Effector memory CD4-positive, alpha-beta T cell (primary cell): ENCODE measurements around the gene SPECC1L.

Experiments used
- DNase-seq, 3 donors: peaks; one replicate each; pipeline ENCODE4 v3.0.0-alpha.2; 2020
- H3K27ac ChIP-seq: 2 replicates; pipeline ENCODE4 v1.7.0; 2013; ENCODE audit warnings: mild to moderate bottlenecking, low read length, moderate library complexity; ENCODE audit not compliant: insufficient read depth, poor library complexity, severe bottlenecking
- H3K27me3 ChIP-seq: replicated peaks from 2 replicates; pipeline ENCODE4 v1.7.0; 2013; ENCODE audit warnings: mild to moderate bottlenecking, low read length; ENCODE audit not compliant: insufficient read depth, control insufficient read depth, poor library complexity, severe bottlenecking
- H3K36me3 ChIP-seq: 2 replicates; pipeline ENCODE4 v1.7.0; 2013; ENCODE audit warnings: mild to moderate bottlenecking, low read length, moderate library complexity; ENCODE audit not compliant: control insufficient read depth, insufficient read depth
- H3K4me1 ChIP-seq: 2 replicates; pipeline ENCODE4 v1.7.0; 2013; ENCODE audit warnings: low read length, mild to moderate bottlenecking; ENCODE audit not compliant: control insufficient read depth, insufficient read depth, poor library complexity, severe bottlenecking
- H3K4me3 ChIP-seq: 2 replicates; pipeline ENCODE4 v1.7.0; 2013; ENCODE audit warnings: low read length, low read depth, mild to moderate bottlenecking; ENCODE audit not compliant: insufficient read depth, poor library complexity, severe bottlenecking
- H3K9me3 ChIP-seq: 2 replicates; pipeline ENCODE4 v1.7.0; 2013; ENCODE audit warnings: mild to moderate bottlenecking, low read length, moderate library complexity; ENCODE audit not compliant: control insufficient read depth

SPECC1L gene

GRCh38 chr22:24376002-24376401 is 105.4 kb downstream of the SPECC1L start:
- no peak for DNase-seq
- no peaks in the 10 kb centered on the region for H3K9me3 ChIP-seq
- no peak overlapping the region for H3K27ac ChIP-seq

DNA sequence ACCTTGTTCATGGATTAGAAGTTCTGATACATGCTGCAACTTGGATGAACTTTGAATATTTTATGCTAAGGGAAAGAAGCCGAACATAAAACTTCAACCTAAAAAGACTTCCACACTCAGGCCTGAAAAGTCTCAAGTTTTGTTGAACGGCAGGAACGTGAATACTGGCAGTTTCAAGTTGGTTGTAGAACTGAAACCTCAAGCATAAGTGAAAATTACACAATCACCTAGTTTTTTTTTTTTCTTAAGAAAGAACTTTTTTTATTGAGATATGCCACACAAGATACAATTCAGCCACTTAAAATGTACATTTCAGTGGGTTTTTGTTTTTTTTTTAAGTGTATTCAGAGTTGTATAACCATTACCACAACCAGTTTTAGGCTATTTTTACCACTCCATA is 106.0 kb downstream of the SPECC1L start:
- Histone ChIP-seq H3K27me3 (no peaks in the 10 kb centered on the region), H3K9me3 (no peaks in the 10 kb centered on the region), H3K36me3 (peaks cover 12% of the 10 kb centered on the region), H3K4me3 (no peak overlapping the region), H3K27ac (no peak overlapping the region), H3K4me1 (no peaks in the 10 kb centered on the region)
- DNase-seq: no peak

More at GRCh38 chr22:24376002-24376401, 105.4 kb downstream of the SPECC1L start:
- Histone ChIP-seq H3K36me3 (peaks cover 17% of the 10 kb centered on the region), H3K4me1 (no peaks in the 10 kb centered on the region), H3K27me3 (no peaks in the 10 kb centered on the region), H3K4me3 (no peak overlapping the region)

GRCh38 chr22:24379536-24379935 is 108.9 kb downstream of the SPECC1L start:
- no peak overlapping the region for H3K27ac ChIP-seq
- H3K4me3 ChIP-seq: no peak overlapping the region
- no peak for DNase-seq
- H3K36me3 ChIP-seq: peaks cover 8% of the 10 kb centered on the region
- no peaks in the 10 kb centered on the region for H3K27me3 ChIP-seq
- no peaks in the 10 kb centered on the region for H3K4me1 ChIP-seq
- H3K9me3 ChIP-seq: no peaks in the 10 kb centered on the region

DNA sequence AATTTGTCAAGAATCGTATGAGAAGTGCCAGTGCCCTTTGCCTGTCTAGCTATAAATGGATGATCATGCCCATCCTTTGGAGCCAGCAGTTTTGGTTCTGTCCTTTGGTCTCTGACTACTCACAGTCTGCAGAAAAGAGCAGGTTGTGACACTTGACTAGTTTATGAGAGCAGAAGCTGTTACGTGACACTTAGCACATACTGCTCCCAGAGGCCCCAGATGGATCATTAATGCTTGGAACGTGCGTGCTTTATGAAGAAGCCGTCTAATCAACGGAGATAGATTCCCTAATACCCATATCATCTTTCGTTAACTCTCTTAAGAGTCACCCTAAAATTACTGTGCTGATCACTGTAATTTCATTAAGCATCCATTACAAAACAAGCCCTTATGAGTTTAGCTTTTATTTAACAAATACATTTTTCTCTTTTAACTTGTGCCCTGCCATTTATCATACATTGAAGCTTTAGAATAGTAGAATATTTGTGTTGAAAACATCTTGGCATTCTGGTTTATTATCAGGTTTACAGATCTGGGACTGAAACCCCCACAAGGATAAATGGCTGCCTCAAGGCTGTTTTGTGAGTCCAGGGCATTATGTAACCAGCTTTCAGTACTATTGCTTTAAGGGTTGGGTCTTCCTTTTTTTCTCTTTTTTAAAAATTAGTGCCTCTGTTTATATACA is 109.7 kb downstream of the SPECC1L start:
- no peak overlapping the region for H3K4me3 ChIP-seq
- H3K27me3 ChIP-seq: no peaks in the 10 kb centered on the region
- H3K36me3 ChIP-seq: peaks cover 3% of the 10 kb centered on the region
- H3K9me3 ChIP-seq: no peaks in the 10 kb centered on the region
- no peak for DNase-seq
- no peaks in the 10 kb centered on the region for H3K4me1 ChIP-seq
- H3K27ac ChIP-seq: no peak overlapping the region

DNA sequence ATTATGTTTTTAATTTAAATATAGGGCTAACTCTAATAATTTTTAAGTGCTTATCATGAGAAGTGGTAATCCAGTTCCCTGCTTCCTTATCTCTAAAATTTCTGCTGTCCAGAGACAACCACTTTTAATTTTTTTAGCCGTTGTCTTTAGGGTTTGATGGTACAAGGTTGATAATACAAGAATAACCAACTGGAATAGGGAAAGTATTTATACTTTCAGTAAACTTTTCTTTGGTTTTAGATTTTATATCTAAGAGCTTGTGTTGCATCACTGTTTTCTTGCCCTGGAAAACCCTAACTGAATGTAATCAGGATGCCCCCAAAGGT is 110.2 kb downstream of the SPECC1L start:
- Histone ChIP-seq H3K4me3 (no peak overlapping the region), H3K27ac (no peak overlapping the region), H3K9me3 (no peaks in the 10 kb centered on the region), H3K36me3 (peaks cover 3% of the 10 kb centered on the region), H3K4me1 (no peaks in the 10 kb centered on the region), H3K27me3 (no peaks in the 10 kb centered on the region)
- no peak for DNase-seq

- peaks cover 3% of the 10 kb centered on the region for H3K36me3 ChIP-seq
- no peaks in the 10 kb centered on the region for H3K27me3 ChIP-seq
- H3K4me1 ChIP-seq: no peaks in the 10 kb centered on the region
- no peak overlapping the region for H3K4me3 ChIP-seq
- no peak overlapping the region for H3K27ac ChIP-seq
- no peak for DNase-seq
- H3K9me3 ChIP-seq: no peaks in the 10 kb centered on the region
Observed at GRCh38 chr22:24383061-24383460, 112.4 kb downstream of the SPECC1L start.

- H3K4me3 ChIP-seq: no peak overlapping the region
- H3K27me3 ChIP-seq: no peaks in the 10 kb centered on the region
- no peaks in the 10 kb centered on the region for H3K9me3 ChIP-seq
- H3K4me1 ChIP-seq: no peaks in the 10 kb centered on the region
- H3K27ac ChIP-seq: no peak overlapping the region
- no peak for DNase-seq
- peaks cover 3% of the 10 kb centered on the region for H3K36me3 ChIP-seq
Observed at GRCh38 chr22:24384131-24384530, 113.5 kb downstream of the SPECC1L start.

GRCh38 chr22:24386937-24387471 is 116.4 kb downstream of the SPECC1L start:
- H3K4me1 ChIP-seq: no peaks in the 10 kb centered on the region
- H3K27ac ChIP-seq: no peak overlapping the region
- H3K36me3 ChIP-seq: no peaks in the 10 kb centered on the region
- H3K27me3 ChIP-seq: no peaks in the 10 kb centered on the region
- DNase-seq: no peak
- no peak overlapping the region for H3K4me3 ChIP-seq
- H3K9me3 ChIP-seq: no peaks in the 10 kb centered on the region

DNA sequence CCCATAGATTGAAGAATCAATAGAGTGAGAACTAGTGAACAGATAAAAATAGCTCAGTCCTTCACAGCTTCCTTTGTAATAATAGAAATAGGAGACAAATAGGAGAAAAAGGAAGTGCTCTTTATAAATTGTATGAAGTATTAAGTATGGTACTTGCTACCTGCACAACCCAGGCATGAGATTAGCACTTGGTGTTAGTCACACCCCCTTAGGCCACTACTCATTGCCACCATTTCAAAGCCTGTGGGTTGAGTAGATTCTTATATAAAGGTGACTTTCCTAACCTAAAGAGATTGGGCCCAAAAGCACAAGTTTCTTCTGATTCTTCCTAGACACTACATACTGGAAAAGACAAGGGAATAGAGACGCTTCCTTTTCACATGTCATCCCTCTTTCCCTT is 119.0 kb downstream of the SPECC1L start:
- DNase-seq: no peak
- no peak overlapping the region for H3K27ac ChIP-seq
- H3K4me3 ChIP-seq: no peak overlapping the region
- no peaks in the 10 kb centered on the region for H3K9me3 ChIP-seq
- no peaks in the 10 kb centered on the region for H3K27me3 ChIP-seq
- no peaks in the 10 kb centered on the region for H3K4me1 ChIP-seq
- peaks cover 5% of the 10 kb centered on the region for H3K36me3 ChIP-seq

DNA sequence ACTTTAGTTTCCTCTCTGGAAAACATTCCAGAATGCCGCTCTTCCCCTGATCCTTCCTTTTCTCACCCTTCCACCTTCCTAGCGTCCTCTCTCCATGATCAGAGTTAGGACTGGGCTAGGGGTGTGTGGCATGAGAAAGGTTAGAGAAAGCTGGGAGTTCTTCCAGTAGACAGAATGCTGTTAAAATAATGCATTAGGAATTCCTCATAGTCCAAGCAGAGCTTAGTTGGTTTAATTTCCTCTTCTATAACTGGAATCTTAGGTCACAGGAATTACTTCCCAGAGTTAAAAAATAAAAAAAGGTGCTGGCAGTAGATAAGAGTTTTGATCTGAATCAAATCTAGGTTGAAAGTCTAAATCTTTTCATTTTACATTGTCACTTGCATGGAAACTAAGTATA is 119.5 kb downstream of the SPECC1L start:
- no peak for DNase-seq
- Histone ChIP-seq H3K4me3 (no peak overlapping the region), H3K4me1 (no peaks in the 10 kb centered on the region), H3K9me3 (no peaks in the 10 kb centered on the region), H3K36me3 (peaks cover 5% of the 10 kb centered on the region), H3K27me3 (no peaks in the 10 kb centered on the region), H3K27ac (no peak overlapping the region)
